Dedifferentiated amniotic fluid mesenchymal stem cell (primary cell): Measurements from ENCODE around the gene COL12A1.

Experiments
- DNase-seq: peaks from one replicate; pipeline ENCODE4 v3.0.0-alpha.2; 2016; ENCODE audit errors: extremely low spot score

Gene COL12A1

DNA sequence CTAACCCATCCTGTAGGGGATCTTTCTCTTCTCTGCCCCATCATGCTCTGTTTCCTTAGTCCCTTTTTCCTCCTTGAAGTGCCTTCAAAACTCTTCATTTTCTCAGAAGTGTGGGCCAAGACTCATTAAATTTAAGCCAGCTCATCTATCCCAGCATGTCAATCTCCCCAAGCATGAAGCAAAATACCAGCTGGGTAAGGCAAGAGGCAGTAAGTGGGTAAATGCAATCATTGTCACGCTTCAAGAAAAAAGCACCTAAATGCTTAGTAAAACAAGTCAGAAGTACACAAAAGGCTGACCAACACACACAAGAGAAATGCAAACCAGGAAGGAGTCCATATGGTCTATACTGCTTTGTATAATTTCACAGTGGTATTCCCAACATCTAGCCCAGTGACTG lies 61.5 kb downstream of the COL12A1 start:
- DNase-seq, result no peak

DNA sequence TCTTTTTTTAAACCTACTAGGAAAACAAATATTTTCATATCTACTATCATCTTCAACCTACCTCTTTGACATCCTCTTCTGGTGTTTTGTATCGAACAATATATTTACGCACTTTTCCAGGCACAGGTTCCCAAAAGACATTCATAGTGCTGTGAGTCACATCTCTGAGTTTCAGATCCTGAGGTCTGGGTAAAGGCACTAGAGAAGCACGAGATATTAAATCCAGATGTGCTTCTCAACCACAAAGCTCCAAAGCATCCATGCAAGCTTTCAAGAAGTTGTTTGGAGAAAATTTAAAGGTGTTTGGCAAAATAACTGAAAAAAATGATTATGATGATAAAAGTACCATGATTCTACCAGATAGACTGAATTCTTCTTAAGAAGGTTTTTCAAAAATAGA lies 62.7 kb downstream of the COL12A1 start:
- DNase-seq, result peak; percentile 92

DNA sequence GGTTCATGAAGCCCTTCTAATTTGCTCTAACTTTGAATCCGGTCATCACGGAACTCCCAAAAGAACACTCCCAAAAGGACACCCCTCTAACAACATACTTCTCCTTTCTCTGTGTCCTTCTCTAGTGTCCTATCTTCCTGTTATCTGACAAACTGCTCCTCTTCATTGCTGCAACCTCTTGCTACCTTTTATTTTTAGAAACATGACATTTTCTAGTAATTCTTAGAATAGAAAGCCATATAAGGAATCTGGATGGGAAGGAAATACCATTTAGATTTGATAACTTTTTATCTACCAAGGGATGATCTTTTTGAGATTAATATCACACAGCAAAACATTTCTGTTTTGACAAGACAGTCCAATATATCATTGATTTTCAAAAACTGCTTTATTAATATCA lies 63.1 kb downstream of the COL12A1 start:
- no peak for DNase-seq

- no peak for DNase-seq
These were observed 70.0 kb downstream of the COL12A1 start for GRCh38 chr6:75135876-75136275.

DNA sequence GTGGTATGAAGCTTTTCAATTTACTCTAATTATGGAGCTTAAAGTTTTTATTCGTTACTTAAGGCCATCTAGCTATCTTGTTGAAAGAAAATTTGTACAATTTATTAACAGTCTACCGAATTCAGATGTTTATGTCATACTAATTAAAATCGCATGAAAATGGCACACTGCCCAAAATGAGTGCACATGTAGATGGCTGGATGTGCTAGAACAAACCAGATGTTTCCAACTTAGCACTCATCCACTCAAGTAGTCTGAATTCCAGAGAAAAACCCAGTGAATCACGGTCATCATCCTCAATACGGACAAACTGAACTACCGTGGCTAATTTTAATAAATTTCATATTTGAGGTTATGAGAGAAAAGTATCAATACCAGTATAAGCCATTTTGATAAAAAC lies 70.4 kb downstream of the COL12A1 start:
- DNase-seq, result no peak

DNA sequence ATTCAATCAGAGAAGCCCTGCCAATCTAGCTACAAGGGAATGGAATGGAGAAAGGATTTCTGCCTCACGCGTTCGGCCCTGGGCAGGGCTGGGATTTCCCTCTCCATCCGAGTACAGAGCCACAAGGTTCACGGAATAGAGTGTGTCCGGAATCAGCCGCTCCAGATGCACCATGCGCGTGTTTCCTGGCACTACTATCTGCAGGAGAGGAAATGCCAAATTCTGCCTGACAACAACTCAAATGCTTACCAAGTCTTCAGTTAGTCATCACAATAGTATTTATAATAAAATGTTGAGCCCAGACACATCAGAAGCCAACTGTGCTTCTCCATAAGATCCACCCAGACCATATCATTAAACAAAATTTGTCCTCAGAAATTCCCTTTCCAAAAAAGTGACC lies 75.1 kb downstream of the COL12A1 start:
- DNase-seq, result no peak

DNA sequence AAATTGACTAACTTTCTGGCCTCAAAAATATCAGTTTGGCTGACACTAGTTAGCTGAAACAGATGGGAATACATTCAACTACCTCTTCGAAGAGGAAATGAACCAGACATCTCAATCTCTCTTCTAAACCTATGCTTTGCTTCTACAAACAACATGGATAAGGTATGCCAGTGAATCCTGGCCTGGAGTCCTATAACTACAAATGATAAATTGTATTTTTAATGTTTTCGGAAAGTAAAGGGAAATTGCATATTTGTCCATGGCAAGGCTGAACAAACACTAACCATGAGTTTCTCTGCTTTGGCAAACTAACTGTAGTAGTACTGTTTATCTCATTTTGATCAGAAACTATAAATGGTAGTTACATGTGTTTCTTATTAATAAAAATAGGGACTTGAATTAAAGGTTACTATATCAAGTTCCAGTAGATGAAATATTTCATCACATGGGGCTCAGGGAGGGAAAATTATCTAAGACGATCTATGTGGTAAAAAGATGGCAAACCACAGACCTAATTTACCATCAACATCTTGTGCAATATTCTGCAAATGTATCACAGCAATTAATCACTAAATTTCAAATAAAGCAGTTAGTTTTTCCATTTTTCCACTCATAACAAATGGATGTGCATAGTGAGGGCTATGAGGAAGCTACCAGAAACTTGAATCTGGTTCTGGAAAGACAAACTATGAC lies 76.8 kb downstream of the COL12A1 start:
- no peak for DNase-seq

DNA sequence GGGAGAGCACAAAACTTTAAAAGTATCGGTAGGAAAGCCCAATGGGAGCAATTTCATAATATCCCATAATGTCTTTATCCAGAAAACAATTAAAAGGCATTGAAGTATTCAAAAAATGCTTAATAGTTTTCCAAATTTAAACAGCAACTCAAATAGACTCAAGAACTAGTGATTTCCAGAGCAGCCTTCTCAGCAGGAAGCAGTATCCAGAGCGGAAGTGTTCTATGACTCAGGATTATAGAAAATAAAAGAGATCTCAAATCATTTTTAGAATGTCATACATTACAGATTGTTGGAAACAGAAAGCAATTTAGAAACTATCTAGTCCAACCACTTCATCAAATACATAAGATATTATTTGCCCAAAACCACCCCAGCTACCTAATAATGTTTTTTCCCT lies 79.3 kb downstream of the COL12A1 start:
- DNase-seq, result no peak

- DNase-seq, result no peak
These were observed 80.9 kb downstream of the COL12A1 start for GRCh38 chr6:75124983-75125382.

DNA sequence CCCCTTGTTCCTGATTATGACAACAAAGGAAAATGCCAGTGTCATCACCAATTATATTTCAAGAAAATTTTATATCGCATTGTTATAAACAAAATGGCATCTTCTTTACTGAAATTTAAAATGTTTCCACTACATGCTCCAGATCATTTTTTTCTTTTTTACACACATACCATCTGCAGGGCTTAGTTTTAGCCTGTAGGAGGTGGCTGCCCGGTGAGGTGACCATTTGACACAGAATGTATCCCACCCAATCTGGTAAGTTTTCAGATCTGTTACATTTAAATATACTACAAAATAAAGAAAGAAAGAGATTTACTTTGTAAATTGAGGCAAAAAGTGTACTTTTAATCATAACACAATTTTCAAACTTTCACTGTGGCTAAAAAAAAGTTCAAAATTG lies 81.8 kb downstream of the COL12A1 start:
- DNase-seq, result no peak

GRCh38 chr6:75118925-75119515 lies 86.8 kb downstream of the COL12A1 start:
- DNase-seq, result no peak

GRCh38 chr6:75117701-75118100 lies 88.2 kb downstream of the COL12A1 start:
- no peak for DNase-seq

GRCh38 chr6:75116946-75117345 lies 88.9 kb downstream of the COL12A1 start:
- DNase-seq, result no peak

GRCh38 chr6:75115481-75115880 lies 90.4 kb downstream of the COL12A1 start:
- no peak for DNase-seq

DNA sequence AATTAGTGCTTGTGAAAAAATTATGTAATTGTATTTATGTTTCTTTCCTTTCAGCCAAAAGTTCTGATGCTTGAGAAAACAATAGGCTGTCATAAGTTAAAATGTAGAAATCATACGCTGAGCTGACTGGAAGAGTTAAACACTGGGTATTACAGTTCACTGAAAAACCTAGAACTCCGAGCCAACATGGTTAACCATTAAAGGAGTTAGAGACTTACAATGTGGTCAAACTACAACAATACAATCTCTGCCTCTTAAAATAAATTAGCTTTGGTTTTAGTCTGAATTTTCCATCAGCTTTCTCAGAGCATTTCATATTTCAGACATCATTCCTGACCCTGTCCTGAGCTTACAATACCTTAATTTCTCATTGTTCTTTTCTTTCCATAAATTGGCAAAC lies 91.0 kb downstream of the COL12A1 start:
- no peak for DNase-seq

GRCh38 chr6:75114195-75114594 lies 91.7 kb downstream of the COL12A1 start:
- no peak for DNase-seq

GRCh38 chr6:75113446-75113845 lies 92.4 kb downstream of the COL12A1 start:
- no peak for DNase-seq

GRCh38 chr6:75109765-75110164 lies 96.1 kb downstream of the COL12A1 start:
- no peak for DNase-seq

DNA sequence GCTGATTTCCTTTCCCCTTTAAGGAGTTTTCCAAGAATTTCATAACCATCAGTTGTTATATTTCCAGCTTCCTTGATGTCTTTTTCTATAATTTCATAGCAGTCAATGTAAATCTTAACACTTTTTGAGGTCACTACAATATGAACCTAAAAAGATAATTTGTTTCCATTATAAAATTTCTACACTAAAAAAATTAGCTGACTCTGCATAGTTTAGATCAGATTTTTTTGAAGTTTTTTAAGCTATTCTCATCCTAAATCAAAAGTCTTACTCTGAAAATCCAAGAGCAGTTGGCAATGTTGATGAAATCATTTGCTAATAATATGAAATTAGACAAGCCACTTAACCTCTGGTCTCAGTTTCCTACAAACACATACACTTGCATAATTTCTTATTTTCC lies 96.8 kb downstream of the COL12A1 start:
- DNase-seq, result no peak

GRCh38 chr6:75108333-75108974 lies 97.4 kb downstream of the COL12A1 start:
- no peak for DNase-seq

- no peak for DNase-seq
These were observed 97.9 kb downstream of the COL12A1 start for GRCh38 chr6:75107913-75108312.

GRCh38 chr6:75106426-75106825 lies 99.4 kb downstream of the COL12A1 start:
- no peak for DNase-seq

DNA sequence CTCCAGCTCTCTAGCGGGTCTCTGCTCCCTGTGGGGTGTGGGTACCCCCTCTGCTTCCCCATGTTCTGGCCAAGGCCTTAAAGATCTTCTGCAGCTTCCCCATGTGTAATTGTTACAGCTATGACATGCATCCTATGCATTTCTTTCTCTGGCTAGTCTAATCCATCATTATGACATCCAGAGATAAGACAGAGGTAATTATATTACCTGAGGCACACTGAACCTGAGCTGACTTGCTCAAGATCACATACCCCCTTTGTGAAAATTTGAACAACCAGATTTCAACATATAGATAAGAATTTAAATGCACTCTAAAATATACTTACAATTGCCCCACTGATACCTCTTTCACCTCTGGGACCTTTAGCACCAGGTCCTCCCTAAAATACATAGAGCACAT lies 102.4 kb downstream of the COL12A1 start:
- no peak for DNase-seq
